Activated naive CD8-positive, alpha-beta T cell treated with anti-CD3 and anti-CD28 coated beads, Interleukin-2, amount 10 ng/mL, durations not matched to agents 7 days and 5 days (primary cell): Measurements from ENCODE around the gene GPC6. TPM values are rescaled to one million over a fixed set of nuclear protein-coding genes. Genes with fewer than 3 reads are reported as not detected.

Experiments
- ATAC-seq: fragments of 150-1000 bp; cut with Tn5 transposase; one replicate; pipeline ENCODE4 v1.10.0; 2021; ENCODE audit warnings: low read depth, moderate library complexity
- POLR2A ChIA-PET: fragments of 350-600 bp; sonication (Branson Sonifier 250); formaldehyde crosslinking; loops from one replicate; lab custom pipeline; 2021; ENCODE audit warnings: antibody characterized with exemption; lab: Charles Lee
- DNase-seq: peaks from one replicate; pipeline ENCODE4 v3.0.0; 2021
- H3K27ac Mint-ChIP-seq: one replicate; pipeline ENCODE4 v1.8.0; 2022; ENCODE audit warnings: mild to moderate bottlenecking, mixed read lengths
- H3K27me3 Mint-ChIP-seq: one replicate; pipeline ENCODE4 v1.8.0; 2022; ENCODE audit warnings: mild to moderate bottlenecking, moderate library complexity, mixed read lengths
- H3K36me3 Mint-ChIP-seq: one replicate; pipeline ENCODE4 v1.8.0; 2021; ENCODE audit warnings: mild to moderate bottlenecking, mixed read lengths
- H3K4me1 Mint-ChIP-seq: one replicate; pipeline ENCODE4 v1.8.0; 2021; ENCODE audit warnings: mixed read lengths
- H3K4me3 Mint-ChIP-seq: one replicate; pipeline ENCODE4 v1.8.0; 2022; ENCODE audit warnings: mild to moderate bottlenecking, moderate library complexity, mixed read lengths
- H3K9me3 Mint-ChIP-seq: one replicate; pipeline ENCODE4 v1.8.0; 2021; ENCODE audit warnings: mixed read lengths
- total RNA-seq, 2 experiments: library from RNA; stranded (reverse); gene quantifications; one replicate each; pipeline ENCODE4 v1.2.3, GENCODE V29; 2021

The GPC6 gene
- total RNA-seq, 2 experiments from 2014 or later, result not detected

GRCh38 chr13:94218951-94219350 lies 992.3 kb downstream of the GPC6 start:
- DNase-seq (no peak), ATAC-seq (no peak)
- Mint-ChIP-seq H3K4me3 (no peak overlapping the region), H3K36me3 (no peaks in the 10 kb centered on the region), H3K27me3 (no peaks in the 10 kb centered on the region), H3K27ac (no peak overlapping the region), H3K9me3 (no peaks in the 10 kb centered on the region), H3K4me1 (no peaks in the 10 kb centered on the region)
- POLR2A ChIA-PET, result no interaction called here

DNA sequence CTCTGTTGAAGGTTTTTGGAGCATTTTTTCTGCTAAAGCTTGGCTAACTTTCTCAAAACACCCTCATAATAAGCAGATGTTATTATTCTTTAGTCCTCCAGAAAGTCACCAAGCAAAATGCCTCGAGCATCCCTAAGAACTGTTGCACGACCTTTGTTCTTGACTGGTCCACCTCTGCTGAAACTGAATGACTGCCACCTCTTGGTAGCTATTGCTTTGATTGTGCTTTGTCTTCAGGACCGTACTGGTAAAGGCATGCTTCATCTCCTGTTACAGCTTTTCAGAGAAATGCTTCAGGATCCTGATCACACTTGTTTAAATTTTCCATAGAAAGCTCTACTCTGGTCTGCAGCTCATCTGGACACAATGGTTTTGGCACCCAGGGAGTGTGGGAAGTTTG lies 998.1 kb downstream of the GPC6 start:
- POLR2A ChIA-PET, result no interaction called here
- Mint-ChIP-seq H3K4me3 (no peak overlapping the region), H3K27ac (no peak overlapping the region), H3K9me3 (no peaks in the 10 kb centered on the region), H3K4me1 (no peaks in the 10 kb centered on the region), H3K36me3 (no peaks in the 10 kb centered on the region), H3K27me3 (peaks cover 3% of the 10 kb centered on the region)
- no peak for ATAC-seq
- DNase-seq, result no peak

- Mint-ChIP-seq H3K9me3 (no peaks in the 10 kb centered on the region), H3K27me3 (peaks cover 3% of the 10 kb centered on the region), H3K4me1 (no peaks in the 10 kb centered on the region), H3K27ac (no peak overlapping the region), H3K4me3 (no peak overlapping the region), H3K36me3 (no peaks in the 10 kb centered on the region)
- ATAC-seq (no peak), DNase-seq (no peak)
- POLR2A ChIA-PET, result no interaction called here
Measured at GRCh38 chr13:94227255-94227879, 1000.8 kb downstream of the GPC6 start.

GRCh38 chr13:94228763-94229162 lies 1002.2 kb downstream of the GPC6 start:
- DNase-seq, result no peak
- no peak overlapping the region for H3K4me3 Mint-ChIP-seq
- ATAC-seq, result no peak
- no peaks in the 10 kb centered on the region for H3K4me1 Mint-ChIP-seq
- no peaks in the 10 kb centered on the region for H3K36me3 Mint-ChIP-seq
- H3K27ac Mint-ChIP-seq, result no peak overlapping the region
- H3K9me3 Mint-ChIP-seq, result no peaks in the 10 kb centered on the region
- POLR2A ChIA-PET, result no interaction called here
- peaks cover 3% of the 10 kb centered on the region for H3K27me3 Mint-ChIP-seq

DNA sequence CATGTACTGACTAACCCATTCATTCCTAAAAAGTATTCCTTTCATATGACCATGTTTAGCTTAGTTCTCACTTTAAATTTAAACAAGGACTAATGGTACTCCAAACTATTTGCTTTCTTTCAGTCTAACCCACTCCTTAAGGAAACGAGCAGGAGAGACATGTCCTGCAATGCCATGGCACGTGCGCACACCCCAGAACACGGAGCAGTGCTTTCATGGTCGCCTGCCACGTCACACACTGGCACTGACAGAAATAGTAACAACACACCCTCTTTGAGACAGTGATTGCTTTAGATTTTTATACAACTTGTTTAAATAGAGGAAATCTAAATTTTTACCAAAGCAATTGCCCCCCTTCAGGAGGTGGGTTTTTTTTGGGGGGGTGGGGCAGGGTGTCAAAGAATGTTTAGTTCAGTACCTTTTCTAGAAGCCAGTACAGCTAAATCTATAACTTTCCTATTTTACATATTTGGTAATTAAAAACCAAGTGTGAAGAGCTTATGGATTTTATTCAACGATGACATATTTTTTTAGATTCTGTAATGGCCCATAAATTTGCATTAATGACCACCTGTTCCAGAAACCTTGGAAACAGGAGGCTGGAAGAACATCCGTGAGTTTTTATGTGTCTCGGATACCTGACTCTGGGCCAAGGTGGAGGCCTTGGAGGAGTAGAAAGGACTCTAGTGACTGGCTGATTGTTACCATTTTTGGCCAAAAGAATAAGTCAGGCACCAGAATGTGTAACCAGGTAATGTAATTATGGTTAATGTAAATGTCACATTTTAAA lies 1005.7 kb downstream of the GPC6 start:
- POLR2A ChIA-PET, result no interaction called here
- no peak overlapping the region for H3K27ac Mint-ChIP-seq
- H3K9me3 Mint-ChIP-seq, result no peaks in the 10 kb centered on the region
- ATAC-seq (no peak), DNase-seq (no peak)
- peaks cover 9% of the 10 kb centered on the region for H3K4me1 Mint-ChIP-seq
- H3K4me3 Mint-ChIP-seq, result no peak overlapping the region
- no peaks in the 10 kb centered on the region for H3K36me3 Mint-ChIP-seq
- no peaks in the 10 kb centered on the region for H3K27me3 Mint-ChIP-seq

DNA sequence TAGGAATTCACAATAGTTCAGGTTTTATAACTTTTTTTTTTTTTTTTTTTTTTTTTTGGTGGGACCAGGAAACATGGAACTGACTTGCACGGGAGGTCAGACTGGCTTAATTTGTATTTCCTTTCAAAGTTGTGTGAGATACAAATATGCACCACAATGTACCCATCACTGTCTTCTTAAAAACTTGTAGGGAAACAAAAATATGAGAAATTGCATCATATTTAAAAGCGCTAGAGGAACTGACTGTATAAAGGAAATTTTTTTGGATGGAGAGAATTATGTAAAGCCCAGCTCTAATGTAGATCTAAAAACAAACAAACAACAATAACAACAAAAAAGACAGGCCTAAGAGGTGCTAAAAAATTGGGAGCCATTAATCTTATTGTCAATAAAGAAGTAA lies 1006.3 kb downstream of the GPC6 start:
- Mint-ChIP-seq H3K27me3 (no peaks in the 10 kb centered on the region), H3K4me1 (peaks cover 12% of the 10 kb centered on the region), H3K36me3 (no peaks in the 10 kb centered on the region), H3K27ac (no peak overlapping the region), H3K9me3 (no peaks in the 10 kb centered on the region), H3K4me3 (no peak overlapping the region)
- no peak for ATAC-seq
- DNase-seq, result no peak
- POLR2A ChIA-PET, result no interaction called here

GRCh38 chr13:94233401-94233800 lies 1006.8 kb downstream of the GPC6 start:
- ATAC-seq, result no peak
- no peak for DNase-seq
- H3K4me3 Mint-ChIP-seq, result no peak overlapping the region
- H3K4me1 Mint-ChIP-seq, result peaks cover 12% of the 10 kb centered on the region
- H3K27ac Mint-ChIP-seq, result no peak overlapping the region
- H3K9me3 Mint-ChIP-seq, result no peaks in the 10 kb centered on the region
- no peaks in the 10 kb centered on the region for H3K27me3 Mint-ChIP-seq
- POLR2A ChIA-PET, result no interaction called here
- no peaks in the 10 kb centered on the region for H3K36me3 Mint-ChIP-seq

GRCh38 chr13:94233837-94234236 lies 1007.2 kb downstream of the GPC6 start:
- Mint-ChIP-seq H3K9me3 (no peaks in the 10 kb centered on the region), H3K36me3 (no peaks in the 10 kb centered on the region), H3K27me3 (no peaks in the 10 kb centered on the region), H3K27ac (no peak overlapping the region), H3K4me3 (no peak overlapping the region), H3K4me1 (peaks cover 15% of the 10 kb centered on the region)
- DNase-seq (no peak), ATAC-seq (no peak)
- POLR2A ChIA-PET, result interaction anchor here (0.6 kb wide), 1 partner anchor 185 kb away, joined by 3 read pairs; no protein-coding TSS in a partner anchor

- Mint-ChIP-seq H3K27me3 (no peaks in the 10 kb centered on the region), H3K36me3 (no peaks in the 10 kb centered on the region), H3K9me3 (no peaks in the 10 kb centered on the region), H3K4me3 (no peak overlapping the region), H3K4me1 (peaks cover 18% of the 10 kb centered on the region), H3K27ac (no peak overlapping the region)
- DNase-seq, result no peak
- POLR2A ChIA-PET, result no interaction called here
- ATAC-seq, result no peak
Measured at GRCh38 chr13:94234738-94235137, 1008.1 kb downstream of the GPC6 start.

- Mint-ChIP-seq H3K4me3 (peak overlapping the region; percentile 20), H3K27ac (no peak overlapping the region), H3K4me1 (peaks cover 18% of the 10 kb centered on the region), H3K36me3 (no peaks in the 10 kb centered on the region), H3K27me3 (no peaks in the 10 kb centered on the region), H3K9me3 (no peaks in the 10 kb centered on the region)
- no peak for DNase-seq
- ATAC-seq, result no peak
- POLR2A ChIA-PET, result interaction anchor here (0.5 kb wide), 1 partner anchor 31 kb away, joined by 3 read pairs; no protein-coding TSS in a partner anchor
Measured at GRCh38 chr13:94236132-94236531, 1009.5 kb downstream of the GPC6 start.

GRCh38 chr13:94236872-94237271 lies 1010.3 kb downstream of the GPC6 start:
- no peaks in the 10 kb centered on the region for H3K9me3 Mint-ChIP-seq
- H3K4me1 Mint-ChIP-seq, result peaks cover 18% of the 10 kb centered on the region
- DNase-seq (no peak), ATAC-seq (peak; percentile 69)
- no peak overlapping the region for H3K27ac Mint-ChIP-seq
- H3K4me3 Mint-ChIP-seq, result no peak overlapping the region
- H3K36me3 Mint-ChIP-seq, result no peaks in the 10 kb centered on the region
- no peaks in the 10 kb centered on the region for H3K27me3 Mint-ChIP-seq
- POLR2A ChIA-PET, result interaction anchor here (0.5 kb wide), 1 partner anchor 32 kb away, joined by 3 read pairs; no protein-coding TSS in a partner anchor

GRCh38 chr13:94239135-94239534 lies 1012.5 kb downstream of the GPC6 start:
- H3K4me1 Mint-ChIP-seq, result peaks cover 18% of the 10 kb centered on the region
- H3K9me3 Mint-ChIP-seq, result no peaks in the 10 kb centered on the region
- H3K4me3 Mint-ChIP-seq, result no peak overlapping the region
- H3K27ac Mint-ChIP-seq, result no peak overlapping the region
- H3K36me3 Mint-ChIP-seq, result no peaks in the 10 kb centered on the region
- no peaks in the 10 kb centered on the region for H3K27me3 Mint-ChIP-seq
- ATAC-seq (no peak), DNase-seq (no peak)
- POLR2A ChIA-PET, result no interaction called here

DNA sequence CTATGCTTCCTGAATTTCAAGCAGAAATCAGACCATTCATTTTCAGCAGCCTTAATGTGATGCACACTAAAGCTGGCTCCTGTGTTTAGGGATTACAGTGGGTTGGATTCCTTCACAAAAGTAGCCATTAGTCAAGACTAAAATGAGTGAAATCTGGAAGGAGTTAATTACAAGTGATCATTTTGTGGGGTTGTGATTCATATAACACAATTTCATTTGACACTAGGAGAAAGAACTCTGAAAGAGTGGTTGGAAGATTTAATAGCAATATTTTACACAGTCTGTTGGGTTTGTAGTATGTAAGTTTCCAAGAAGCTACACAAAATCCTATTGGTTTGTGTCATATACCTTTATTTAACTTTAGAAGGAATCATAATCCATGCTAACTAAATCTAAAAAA lies 1015.9 kb downstream of the GPC6 start:
- Mint-ChIP-seq H3K4me3 (no peak overlapping the region), H3K36me3 (no peaks in the 10 kb centered on the region), H3K4me1 (peaks cover 7% of the 10 kb centered on the region), H3K9me3 (peaks cover 2% of the 10 kb centered on the region), H3K27ac (no peak overlapping the region), H3K27me3 (no peaks in the 10 kb centered on the region)
- DNase-seq (no peak), ATAC-seq (no peak)
- POLR2A ChIA-PET, result no interaction called here

- no peak overlapping the region for H3K27ac Mint-ChIP-seq
- H3K36me3 Mint-ChIP-seq, result no peaks in the 10 kb centered on the region
- POLR2A ChIA-PET, result no interaction called here
Measured at GRCh38 chr13:94243551-94243950, 1016.9 kb downstream of the GPC6 start.

More at GRCh38 chr13:94243551-94243950, 1016.9 kb downstream of the GPC6 start:
- ATAC-seq (no peak), DNase-seq (no peak)
- Mint-ChIP-seq H3K4me3 (no peak overlapping the region), H3K4me1 (peaks cover 5% of the 10 kb centered on the region), H3K27me3 (no peaks in the 10 kb centered on the region), H3K9me3 (peaks cover 2% of the 10 kb centered on the region)
